Transverse colon (tissue), 4 donors: ENCODE measurements around the gene PCSK7. TPM values are rescaled to one million over a fixed set of nuclear protein-coding genes. Genes with fewer than 3 reads are reported as not detected.

Experiments used
- DNase-seq: peaks from one replicate; pipeline ENCODE4 v3.0.0-alpha.2; 2019
- H3K27ac ChIP-seq, 4 donors: fragments of 200-600 bp; sonication (generic); 2 replicates each; pipeline ENCODE4 v1.5.1; 2016 to 2018; ENCODE audit warnings: inconsistent platforms in 4 of 4
- H3K27me3 ChIP-seq: fragments of 200-600 bp; sonication (generic); 2 replicates; pipeline ENCODE4 v1.5.1; 2017; ENCODE audit warnings: inconsistent platforms
- H3K36me3 ChIP-seq, 4 donors: fragments of 200-600 bp; sonication (generic); 2 replicates each; pipeline ENCODE4 v1.5.1; 2017 to 2019; ENCODE audit warnings: inconsistent platforms in 4 of 4
- H3K4me1 ChIP-seq, 4 donors: fragments of 200-600 bp; sonication (generic); 2 replicates each; pipeline ENCODE4 v1.5.1; 2017 to 2020; ENCODE audit warnings: inconsistent platforms in 4 of 4
- H3K4me3 ChIP-seq, 4 donors: fragments of 200-600 bp; sonication (generic); 1 replicate in 1 of 4; 2 replicates in 3 of 4; pipeline versions ENCODE4 v1.5.1 to v1.6.1; 2017 to 2019; ENCODE audit warnings: inconsistent platforms in 4 of 4
- H3K9me3 ChIP-seq, 2 donors: fragments of 200-600 bp; sonication (generic); 2 replicates each; pipeline ENCODE4 v1.5.1; 2017 to 2019; ENCODE audit warnings: inconsistent platforms in 2 of 2
- EP300 ChIP-seq: sonication (generic); formaldehyde crosslinking; IDR thresholded peaks from one replicate; pipeline ENCODE4 v1.6.1; 2017; ENCODE audit warnings: antibody characterized with exemption, low read depth
- POLR2A ChIP-seq: fragments of 450-650 bp; IDR thresholded peaks from one replicate; pipeline ENCODE4 v1.6.1; 2016; ENCODE audit warnings: antibody characterized with exemption, mild to moderate bottlenecking, moderate library complexity
- POLR2AphosphoS5 ChIP-seq, 3 donors: sonication (generic); formaldehyde crosslinking; IDR thresholded peaks; one replicate each; pipeline ENCODE4 v1.6.1; 2016; ENCODE audit warnings: antibody characterized with exemption in 3 of 3
- WGBS, 2 donors: methylation state at CpG; one replicate each; pipeline ENCODE4 v1.1.5; 2018; ENCODE audit warnings: low coverage in 1 of 2; 5-methylcytosine and 5-hydroxymethylcytosine counted together
- in situ Hi-C, 4 donors: fragments of 200-750 bp; cut with MboI; loops; one replicate each; pipeline versions ENCODE4 v1.15.0 to v1.15.1; 2017; ENCODE audit warnings: low sequenced_read_pairs in 3 of 4, low pct_ligation_motif_present in 1 of 4, low pct_unique_long_range_greater_than_20kb in 1 of 4
- intact Hi-C: fragments of 100-400 bp; cut with DNase I; formaldehyde crosslinking; loops from one replicate; pipeline ENCODE4 v1.15.1; 2023; ENCODE audit warnings: low total_unique reads
- total RNA-seq, 4 donors: library from RNA; depleted of rRNA; stranded (reverse); fragments of >200 nt; gene quantifications; one replicate each; pipeline ENCODE4 v1.1.0, GENCODE V29; 2016
- TF ChIP-seq, protein P1 (sequence below), 5 experiments: fragments of 200-600 bp in 3 of 5; fragments of 450-650 bp in 2 of 5; sonication (generic) in 3 of 5; IDR thresholded peaks; 1 replicate in 2 of 5; 2 replicates in 3 of 5; pipeline ENCODE4 v1.5.1; 2016 to 2017; ENCODE audit warnings: antibody characterized with exemption in 5 of 5, inconsistent platforms in 3 of 5, mild to moderate bottlenecking in 2 of 5, moderate library complexity in 1 of 5

Gene PCSK7, protein sequence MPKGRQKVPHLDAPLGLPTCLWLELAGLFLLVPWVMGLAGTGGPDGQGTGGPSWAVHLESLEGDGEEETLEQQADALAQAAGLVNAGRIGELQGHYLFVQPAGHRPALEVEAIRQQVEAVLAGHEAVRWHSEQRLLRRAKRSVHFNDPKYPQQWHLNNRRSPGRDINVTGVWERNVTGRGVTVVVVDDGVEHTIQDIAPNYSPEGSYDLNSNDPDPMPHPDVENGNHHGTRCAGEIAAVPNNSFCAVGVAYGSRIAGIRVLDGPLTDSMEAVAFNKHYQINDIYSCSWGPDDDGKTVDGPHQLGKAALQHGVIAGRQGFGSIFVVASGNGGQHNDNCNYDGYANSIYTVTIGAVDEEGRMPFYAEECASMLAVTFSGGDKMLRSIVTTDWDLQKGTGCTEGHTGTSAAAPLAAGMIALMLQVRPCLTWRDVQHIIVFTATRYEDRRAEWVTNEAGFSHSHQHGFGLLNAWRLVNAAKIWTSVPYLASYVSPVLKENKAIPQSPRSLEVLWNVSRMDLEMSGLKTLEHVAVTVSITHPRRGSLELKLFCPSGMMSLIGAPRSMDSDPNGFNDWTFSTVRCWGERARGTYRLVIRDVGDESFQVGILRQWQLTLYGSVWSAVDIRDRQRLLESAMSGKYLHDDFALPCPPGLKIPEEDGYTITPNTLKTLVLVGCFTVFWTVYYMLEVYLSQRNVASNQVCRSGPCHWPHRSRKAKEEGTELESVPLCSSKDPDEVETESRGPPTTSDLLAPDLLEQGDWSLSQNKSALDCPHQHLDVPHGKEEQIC
- 100 to 1,000 TPM; 182 to 432 (median 204) TPM for total RNA-seq

DNA sequence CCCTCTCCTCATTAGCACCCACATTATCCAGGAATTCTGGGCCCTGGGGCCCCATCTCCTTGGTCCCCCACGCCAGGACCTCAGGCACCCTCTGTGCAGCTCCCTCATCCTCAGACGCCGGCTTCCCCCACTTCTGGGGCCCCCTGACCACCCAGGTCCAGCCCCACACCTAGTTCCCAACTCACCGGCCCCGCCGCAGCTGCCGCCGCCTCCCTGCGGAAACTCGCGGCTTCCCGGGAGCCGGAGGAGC lies at the start of gene PCSK7:
PCSK7 (minus strand) TSS at position 232 of the 250 bp plus-strand sequence. CDS start 2,229 bp downstream, outside the sequence.
- 2% methylated on average over 13 of the region's 13 CpGs; no CpG with 5 or more reads in 1 of the 2 donors for WGBS, 2 donors
- peaks cover 0 to 30% (median 10%) of the 10 kb centered on the region in 4 donors for H3K36me3 ChIP-seq
- H3K4me1 ChIP-seq, result peaks cover 9 to 39% (median 30%) of the 10 kb centered on the region in 4 donors
- H3K4me3 ChIP-seq, result peak within 1 kb of the TSS; percentile 79 to 99 (median 86)
- intact Hi-C loops, result no loop called here
- in situ Hi-C loops, result no loop called here
- no peaks in the 10 kb centered on the region for H3K9me3 ChIP-seq
- no peaks in the 10 kb centered on the region for H3K27me3 ChIP-seq
- H3K27ac ChIP-seq, result peak within 1 kb of the TSS; percentile 96 to 99 (median 98)
- DNase-seq, result peak; percentile 84
- TF ChIP-seq POLR2AphosphoS5 (IDR thresholded peaks at IDR 0.05), result peak in 2 of 3 donors; percentile 47 to 60
- TF ChIP-seq, protein P1, sequence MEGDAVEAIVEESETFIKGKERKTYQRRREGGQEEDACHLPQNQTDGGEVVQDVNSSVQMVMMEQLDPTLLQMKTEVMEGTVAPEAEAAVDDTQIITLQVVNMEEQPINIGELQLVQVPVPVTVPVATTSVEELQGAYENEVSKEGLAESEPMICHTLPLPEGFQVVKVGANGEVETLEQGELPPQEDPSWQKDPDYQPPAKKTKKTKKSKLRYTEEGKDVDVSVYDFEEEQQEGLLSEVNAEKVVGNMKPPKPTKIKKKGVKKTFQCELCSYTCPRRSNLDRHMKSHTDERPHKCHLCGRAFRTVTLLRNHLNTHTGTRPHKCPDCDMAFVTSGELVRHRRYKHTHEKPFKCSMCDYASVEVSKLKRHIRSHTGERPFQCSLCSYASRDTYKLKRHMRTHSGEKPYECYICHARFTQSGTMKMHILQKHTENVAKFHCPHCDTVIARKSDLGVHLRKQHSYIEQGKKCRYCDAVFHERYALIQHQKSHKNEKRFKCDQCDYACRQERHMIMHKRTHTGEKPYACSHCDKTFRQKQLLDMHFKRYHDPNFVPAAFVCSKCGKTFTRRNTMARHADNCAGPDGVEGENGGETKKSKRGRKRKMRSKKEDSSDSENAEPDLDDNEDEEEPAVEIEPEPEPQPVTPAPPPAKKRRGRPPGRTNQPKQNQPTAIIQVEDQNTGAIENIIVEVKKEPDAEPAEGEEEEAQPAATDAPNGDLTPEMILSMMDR (IDR thresholded peaks at IDR 0.05), result no peak
- no peak for TF ChIP-seq EP300
- peak; percentile 63 for TF ChIP-seq POLR2A

DNA sequence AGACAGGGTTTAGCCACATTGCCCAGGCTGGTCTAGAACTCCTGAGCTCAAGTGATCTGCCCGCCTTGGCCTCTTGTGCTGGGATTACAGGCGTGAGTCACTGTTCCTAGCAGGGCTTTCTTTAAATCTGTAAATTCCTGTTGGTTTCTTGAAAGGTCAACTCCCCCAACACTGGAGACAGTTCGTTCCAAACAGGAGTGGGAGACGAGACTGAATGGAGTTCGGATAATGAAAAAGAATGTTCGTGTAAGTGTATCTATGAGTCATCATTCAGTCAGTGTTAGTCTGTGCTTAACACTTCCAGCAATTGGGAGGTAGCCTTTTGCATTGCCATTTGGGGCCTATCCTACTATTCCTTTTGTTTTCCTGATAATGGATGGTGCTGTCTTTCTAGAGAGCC lies 49.3 kb upstream of the PCSK7 start:
- no peak for TF ChIP-seq POLR2AphosphoS5 (IDR thresholded peaks at IDR 0.05)
- no peak for TF ChIP-seq POLR2A
- TF ChIP-seq, protein P1 (IDR thresholded peaks at IDR 0.05), result no peak
- no peak for TF ChIP-seq EP300
- in situ Hi-C loops, result no loop called here
- no peak overlapping the region for H3K4me3 ChIP-seq
- intact Hi-C loops, result no loop called here
- H3K27me3 ChIP-seq, result no peaks in the 10 kb centered on the region
- no peaks in the 10 kb centered on the region for H3K4me1 ChIP-seq
- H3K36me3 ChIP-seq, result peaks cover 0 to 55% (median 16%) of the 10 kb centered on the region in 4 donors
- no peak for DNase-seq
- H3K9me3 ChIP-seq, result no peaks in the 10 kb centered on the region
- WGBS, 2 donors, result 49 to 82% methylated on average over 4 to 6 of the region's 6 CpGs
- H3K27ac ChIP-seq, result peak overlapping the region in 1 of 4 donors; percentile 32

DNA sequence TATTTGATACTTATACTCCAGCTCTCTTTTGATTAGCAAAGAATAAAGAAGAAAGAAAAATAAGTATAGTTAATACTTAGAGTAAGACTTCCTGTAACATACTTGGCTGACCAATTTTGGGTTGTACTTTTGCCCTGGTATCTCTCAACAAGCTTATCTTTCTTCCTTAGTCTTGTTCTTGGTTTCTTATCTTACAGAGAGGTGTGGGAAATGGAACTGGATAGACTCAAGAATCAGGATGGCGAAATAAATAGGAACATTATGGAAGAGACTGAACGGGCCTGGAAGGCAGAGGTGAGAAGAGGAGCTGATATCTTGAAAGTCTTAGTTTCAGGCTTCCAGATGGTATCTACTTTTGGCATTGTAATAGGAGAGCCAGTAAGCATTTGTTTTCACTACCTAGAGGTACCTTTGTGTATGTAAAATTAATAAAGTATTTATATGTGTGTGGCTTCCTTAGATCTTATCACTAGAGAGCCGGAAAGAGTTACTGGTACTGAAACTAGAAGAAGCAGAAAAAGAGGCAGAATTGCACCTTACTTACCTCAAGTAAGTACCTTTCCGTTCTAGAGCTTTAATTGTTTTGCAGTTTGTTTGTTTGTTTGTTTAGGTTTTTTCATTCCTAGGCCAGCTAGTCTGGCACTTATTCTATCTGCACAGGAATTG lies 48.0 kb upstream of the PCSK7 start:
- TF ChIP-seq POLR2AphosphoS5 (IDR thresholded peaks at IDR 0.05) (no peak), POLR2A (no peak), EP300 (no peak)
- TF ChIP-seq, protein P1 (IDR thresholded peaks at IDR 0.05), result no peak
- H3K9me3 ChIP-seq, result no peaks in the 10 kb centered on the region
- no peaks in the 10 kb centered on the region for H3K4me1 ChIP-seq
- no peak overlapping the region for H3K4me3 ChIP-seq
- H3K36me3 ChIP-seq, result peaks cover 0 to 43% (median 11%) of the 10 kb centered on the region in 4 donors
- 77 to 79% methylated on average over 4 of the region's 4 CpGs for WGBS, 2 donors
- H3K27ac ChIP-seq, result peak overlapping the region in 1 of 4 donors; percentile 32
- in situ Hi-C loops (no loop called here), intact Hi-C loops (no loop called here)
- DNase-seq, result no peak
- no peaks in the 10 kb centered on the region for H3K27me3 ChIP-seq

DNA sequence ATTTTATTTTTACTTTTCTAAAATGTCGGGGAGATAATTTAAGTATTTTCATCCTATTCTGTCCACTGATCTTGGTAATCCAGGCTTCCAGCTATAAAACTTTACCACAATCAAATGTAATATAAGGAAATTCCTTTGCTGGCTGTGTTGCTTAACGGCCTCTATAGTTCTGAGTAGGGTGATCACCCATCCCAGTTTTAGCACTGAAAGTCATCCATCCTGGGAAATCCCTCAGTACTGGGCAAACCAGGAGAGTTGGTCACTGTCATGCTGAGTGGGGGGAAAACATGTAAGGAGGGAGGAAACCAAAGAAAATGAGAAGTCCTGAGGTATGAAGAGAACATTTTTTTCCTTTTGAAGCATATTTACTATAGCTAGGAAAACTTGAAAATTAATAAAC lies 46.5 kb upstream of the PCSK7 start:
- Histone ChIP-seq H3K9me3 (no peaks in the 10 kb centered on the region), H3K27me3 (no peaks in the 10 kb centered on the region), H3K36me3 (peaks cover 0 to 31% (median 4%) of the 10 kb centered on the region in 4 donors), H3K27ac (no peak overlapping the region), H3K4me1 (no peaks in the 10 kb centered on the region), H3K4me3 (no peak overlapping the region)
- WGBS, 2 donors, result 63 to 78% methylated on average over 2 of the region's 2 CpGs
- intact Hi-C loops, result no loop called here
- TF ChIP-seq, protein P1 (IDR thresholded peaks at IDR 0.05), result no peak
- TF ChIP-seq EP300 (no peak), POLR2A (no peak), POLR2AphosphoS5 (IDR thresholded peaks at IDR 0.05) (no peak)
- in situ Hi-C loops, result no loop called here
- DNase-seq, result no peak
